CD4-positive, alpha-beta T cell treated with Interferon alpha-2 for 1 hour (primary cell): ENCODE results near the gene IL4.
"Not testable (repeated sequence)": the region's sequence is repeated elsewhere in the genome, so short reads cannot be mapped to it uniquely, and the experiment has no call there.

Source experiments
- DNase-seq, 2 donors: peaks; one replicate each; pipeline ENCODE4 v3.0.0-alpha.2; 2020 to 2022

IL4 gene

DNA sequence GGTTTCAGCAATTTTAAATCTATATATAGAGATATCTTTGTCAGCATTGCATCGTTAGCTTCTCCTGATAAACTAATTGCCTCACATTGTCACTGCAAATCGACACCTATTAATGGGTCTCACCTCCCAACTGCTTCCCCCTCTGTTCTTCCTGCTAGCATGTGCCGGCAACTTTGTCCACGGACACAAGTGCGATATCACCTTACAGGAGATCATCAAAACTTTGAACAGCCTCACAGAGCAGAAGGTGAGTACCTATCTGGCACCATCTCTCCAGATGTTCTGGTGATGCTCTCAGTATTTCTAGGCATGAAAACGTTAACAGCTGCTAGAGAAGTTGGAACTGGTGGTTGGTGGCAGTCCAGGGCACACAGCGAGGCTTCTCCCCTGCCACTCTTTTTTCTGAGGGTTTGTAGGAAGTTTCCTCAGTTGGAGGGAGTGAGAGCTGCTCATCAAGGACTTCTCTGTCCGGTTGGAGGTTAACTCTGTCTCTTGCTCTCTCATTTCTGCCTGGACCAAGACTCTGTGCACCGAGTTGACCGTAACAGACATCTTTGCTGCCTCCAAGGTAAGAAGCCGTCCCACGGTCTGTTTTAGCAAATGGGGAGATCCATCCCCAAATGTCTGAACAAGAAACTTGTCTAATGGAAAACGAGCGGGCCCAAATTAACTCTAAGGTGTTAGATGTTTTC, at the start of gene IL4:
Gene IL4 (plus strand): TSS at position 51 of the 692 bp plus-strand sequence. CDS start 62 bp downstream, at position 113.
- no peak for DNase-seq

DNA sequence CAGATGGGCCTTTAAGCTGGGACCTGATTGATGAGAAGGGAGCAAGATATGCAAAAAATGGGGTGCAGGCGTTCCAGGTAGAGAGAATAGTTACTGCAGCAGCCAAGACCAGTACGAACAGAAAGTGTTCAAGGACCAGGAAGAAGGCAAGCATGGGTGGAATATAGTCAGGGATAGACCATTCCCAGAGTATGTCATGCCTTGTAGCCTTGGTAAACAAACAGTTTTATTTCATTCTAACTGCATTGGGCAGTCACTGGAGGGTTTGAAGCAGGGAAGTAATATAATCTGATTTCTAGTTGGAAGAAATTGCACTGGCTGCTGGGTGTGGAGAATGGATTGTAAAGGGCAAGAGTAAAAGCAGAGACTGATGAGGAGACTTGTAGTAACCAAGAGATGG, 46.3 kb upstream of the IL4 start:
- no peak for DNase-seq

DNA sequence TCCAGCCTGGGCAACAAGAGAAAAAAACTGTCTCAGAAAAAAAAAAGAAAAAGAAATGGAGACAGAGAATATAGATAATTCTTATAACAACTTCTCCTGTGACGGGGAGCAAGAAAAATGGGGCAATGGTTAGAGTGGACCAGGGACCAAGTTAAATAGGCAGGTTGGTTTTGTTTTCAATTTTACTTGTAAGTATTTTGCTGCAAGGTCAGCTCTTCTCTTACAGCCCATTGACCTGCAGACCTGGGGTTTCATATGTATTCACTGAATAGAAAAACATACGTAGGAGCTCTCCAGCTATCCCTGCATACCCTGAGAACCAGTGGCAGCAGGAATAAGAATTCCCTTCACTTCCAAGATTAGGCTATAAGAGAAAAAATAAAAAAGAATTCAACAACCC, 45.0 kb upstream of the IL4 start:
- no peak for DNase-seq

DNA sequence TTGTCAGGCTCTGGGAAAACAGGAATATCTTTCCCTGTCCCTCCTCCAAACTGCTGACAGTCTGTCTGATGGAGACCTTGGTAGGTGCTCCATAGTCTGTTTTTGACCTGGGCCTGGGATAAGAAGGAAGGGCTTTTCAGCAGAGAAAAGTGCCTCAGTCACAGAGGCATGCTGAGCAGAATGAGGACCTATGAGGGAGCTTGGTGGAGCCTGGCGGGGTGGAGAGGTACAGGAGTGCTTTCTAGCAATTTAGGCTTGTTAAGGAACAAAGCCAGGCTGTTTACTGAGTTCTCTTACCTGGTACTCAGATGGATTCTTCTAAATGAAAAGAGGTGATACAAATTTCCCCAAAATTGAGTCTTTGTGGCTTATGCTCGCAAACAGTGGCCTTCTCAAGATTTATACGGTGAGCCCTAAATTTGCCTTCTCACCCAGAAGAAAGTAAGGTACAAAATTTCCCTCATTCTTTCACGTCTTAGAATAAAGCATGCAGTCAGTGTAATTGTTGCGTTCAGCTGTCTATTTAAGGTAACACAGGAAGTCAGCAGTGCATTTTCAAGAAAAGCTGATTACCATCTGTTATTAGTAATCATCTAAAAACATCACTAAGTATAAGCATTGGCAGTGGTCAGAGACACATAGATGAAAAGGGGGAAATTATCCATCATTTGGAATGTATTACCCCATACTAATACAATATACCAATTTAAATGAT, 44.4 kb upstream of the IL4 start:
- peak in 1 of 2 donors; percentile 49 for DNase-seq

DNA sequence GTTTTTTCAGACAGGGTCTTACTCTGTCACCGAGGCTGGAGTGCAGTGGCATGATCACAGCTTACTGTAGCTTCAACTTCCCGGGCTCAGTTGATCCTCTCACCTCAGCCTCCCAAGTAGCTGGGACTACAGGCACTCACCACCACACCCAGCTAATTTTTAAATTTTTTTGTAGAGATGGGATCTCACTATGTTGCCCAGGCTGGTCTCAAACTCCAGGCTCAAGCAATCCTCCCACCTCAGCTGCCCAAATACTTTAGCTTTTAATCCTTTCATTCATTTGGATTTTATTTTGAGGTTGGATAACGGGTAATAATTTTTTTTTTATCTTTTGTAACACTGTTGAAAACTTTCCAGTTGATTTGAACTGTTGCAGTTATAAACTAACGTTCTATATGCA, 40.2 kb upstream of the IL4 start:
- not testable (repeated sequence) for DNase-seq

DNA sequence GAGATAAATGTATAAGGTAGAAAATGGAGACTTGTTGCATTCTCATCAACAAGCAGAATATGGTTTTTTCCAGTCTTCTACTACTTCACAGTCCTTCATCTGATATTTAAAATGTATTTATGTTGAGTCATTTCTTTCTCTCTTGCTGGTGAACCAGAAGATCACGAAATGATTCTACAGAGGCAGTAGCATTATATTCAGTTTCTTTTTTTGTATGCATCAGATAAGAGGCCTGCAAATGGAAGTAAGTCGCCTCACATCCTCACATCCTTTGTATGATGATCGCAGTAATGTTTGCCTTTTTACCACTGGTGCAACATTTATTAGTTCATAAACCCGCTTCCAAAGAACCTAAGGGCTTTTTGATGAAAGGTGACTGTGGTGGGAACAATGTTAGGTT, 37.9 kb upstream of the IL4 start:
- DNase-seq, result no peak

DNA sequence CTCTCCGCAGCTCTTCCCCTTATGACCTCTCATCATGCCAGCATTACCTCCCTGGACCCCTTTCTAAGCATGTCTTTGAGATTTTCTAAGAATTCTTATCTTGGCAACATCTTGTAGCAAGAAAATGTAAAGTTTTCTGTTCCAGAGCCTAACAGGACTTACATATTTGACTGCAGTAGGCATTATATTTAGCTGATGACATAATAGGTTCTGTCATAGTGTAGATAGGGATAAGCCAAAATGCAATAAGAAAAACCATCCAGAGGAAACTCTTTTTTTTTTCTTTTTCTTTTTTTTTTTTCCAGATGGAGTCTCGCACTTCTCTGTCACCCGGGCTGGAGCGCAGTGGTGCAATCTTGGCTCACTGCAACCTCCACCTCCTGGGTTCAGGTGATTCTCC, 36.5 kb upstream of the IL4 start:
- no peak for DNase-seq

DNA sequence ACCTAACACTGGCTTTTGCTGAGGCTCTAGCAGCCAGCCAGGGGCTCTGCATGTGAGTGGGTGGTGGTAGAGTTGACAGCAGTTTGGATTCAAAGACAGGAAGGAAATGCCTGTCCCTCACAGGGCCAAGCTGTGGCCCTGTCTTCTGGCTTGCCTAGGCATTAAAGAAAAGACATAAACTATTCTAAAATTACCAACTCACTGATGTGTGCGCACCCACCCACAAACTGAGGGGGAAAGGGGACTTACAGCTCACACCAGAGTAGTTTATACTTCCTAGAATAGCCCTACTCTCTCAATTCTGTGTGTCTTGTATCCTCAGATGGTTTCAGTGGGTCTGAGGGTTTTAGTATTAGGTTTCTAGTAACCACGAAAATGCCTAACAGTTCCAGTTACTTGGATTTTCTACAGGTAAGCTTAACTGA, 34.1 kb upstream of the IL4 start:
- no peak for DNase-seq

DNA sequence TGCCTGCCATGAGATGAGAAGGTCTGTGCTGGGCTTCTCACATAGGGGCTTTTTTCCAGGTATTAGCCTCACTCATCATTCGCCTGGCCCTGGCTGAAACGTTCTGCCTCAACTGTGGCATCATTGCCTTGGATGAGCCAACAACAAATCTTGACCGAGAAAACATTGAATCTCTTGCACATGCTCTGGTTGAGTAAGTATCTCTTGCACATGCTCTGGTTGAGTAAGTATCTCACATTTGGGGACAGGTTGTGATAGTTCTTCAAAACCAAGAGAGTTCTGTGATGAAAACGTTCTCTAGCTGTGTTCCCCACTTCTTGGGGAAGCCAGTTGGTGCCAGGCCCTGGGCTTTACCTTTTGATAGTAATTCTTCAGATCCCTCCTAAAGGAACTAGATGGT, 33.2 kb upstream of the IL4 start:
- no peak for DNase-seq

DNA sequence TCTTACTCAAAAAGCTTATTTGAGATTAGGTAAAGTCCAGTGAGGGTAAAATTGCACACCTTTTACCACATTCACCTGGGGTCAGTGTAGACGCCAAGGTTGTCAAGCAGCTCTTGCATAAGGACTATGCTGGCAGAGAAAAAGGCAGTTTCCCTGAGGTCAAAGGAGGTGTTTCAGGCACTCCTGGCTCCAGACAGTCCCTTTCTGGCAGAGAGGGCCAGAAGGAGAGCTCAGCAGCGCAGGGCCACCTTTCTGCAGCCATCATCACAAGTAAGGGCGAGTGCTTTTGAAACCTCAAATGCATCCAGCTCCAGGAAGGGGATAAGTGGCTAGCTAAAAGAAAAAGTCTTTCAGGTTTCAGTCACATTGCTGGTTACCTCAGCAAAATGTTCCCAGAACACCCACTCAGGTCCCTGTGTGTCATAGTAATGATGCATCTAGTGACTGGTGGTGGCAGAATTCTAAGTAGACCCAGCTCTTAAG, 32.5 kb upstream of the IL4 start:
- no peak for DNase-seq

DNA sequence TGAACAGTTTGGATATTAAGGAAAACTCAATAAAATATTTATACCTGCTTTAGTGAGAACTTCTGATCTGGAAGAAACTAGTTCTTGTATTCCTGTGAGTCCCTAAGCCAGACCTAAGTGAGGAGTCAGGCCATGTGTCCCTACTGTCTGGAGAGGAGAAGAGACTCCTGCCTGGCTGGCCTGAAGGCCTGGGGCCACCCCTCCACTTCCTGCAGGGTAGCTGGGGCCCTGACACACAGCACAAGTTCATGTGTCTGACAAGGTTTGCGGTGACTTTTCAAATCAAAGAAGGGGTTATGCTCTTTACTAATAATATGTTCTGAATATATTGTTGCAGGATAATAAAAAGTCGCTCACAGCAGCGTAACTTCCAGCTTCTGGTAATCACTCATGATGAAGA, 31.9 kb upstream of the IL4 start:
- DNase-seq, result no peak

DNA sequence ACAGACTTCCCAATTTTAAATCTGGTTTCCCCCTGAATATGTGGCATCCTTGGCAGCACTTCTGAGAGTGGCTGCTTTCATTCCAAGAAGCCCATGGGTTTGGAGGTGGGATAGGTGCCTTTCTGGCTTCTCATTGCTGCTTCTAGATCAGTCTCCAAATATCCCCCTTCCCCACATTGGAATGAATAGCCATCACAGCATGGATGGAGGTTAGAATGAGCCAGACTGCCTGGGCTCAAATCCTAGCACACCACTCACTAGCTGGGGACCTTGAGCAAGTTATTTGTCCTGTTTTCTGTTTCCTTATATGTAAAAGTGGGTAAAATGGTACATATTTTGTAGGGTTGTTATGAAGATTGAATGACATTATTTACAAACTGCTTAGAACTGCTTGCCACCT, 29.6 kb upstream of the IL4 start:
- no peak for DNase-seq

DNA sequence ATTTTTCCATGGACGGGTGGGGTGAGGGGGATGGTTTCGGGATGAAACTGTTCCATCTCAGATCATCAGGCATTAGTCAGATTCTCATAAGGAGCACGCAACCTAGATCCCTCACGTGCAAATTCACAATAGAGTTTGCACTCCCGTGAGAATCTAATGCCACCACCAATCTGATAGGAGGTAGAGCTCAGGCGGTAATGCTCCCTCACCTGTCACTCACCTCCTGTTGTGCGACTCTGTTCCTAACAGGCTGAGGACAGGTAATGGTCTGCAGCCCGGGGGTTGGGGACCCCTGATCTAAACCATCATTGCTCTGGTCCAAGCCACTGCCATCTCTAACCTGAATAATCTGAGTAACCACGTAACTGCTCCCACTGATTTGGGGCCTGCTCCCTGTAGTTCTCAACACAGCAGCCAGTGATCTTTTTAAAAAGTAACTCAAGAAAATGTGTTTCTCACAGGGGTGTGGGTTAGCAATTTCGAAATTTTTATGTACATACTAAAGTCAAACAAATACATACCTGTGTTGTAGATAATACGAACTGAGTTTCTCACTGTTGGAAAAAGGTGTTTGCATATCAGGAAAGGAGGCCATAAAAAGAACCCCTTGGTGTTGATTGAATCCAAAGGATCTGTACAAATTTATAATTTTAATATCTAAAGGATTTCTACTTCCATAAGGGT, 27.1 kb upstream of the IL4 start:
- DNase-seq, result no peak

DNA sequence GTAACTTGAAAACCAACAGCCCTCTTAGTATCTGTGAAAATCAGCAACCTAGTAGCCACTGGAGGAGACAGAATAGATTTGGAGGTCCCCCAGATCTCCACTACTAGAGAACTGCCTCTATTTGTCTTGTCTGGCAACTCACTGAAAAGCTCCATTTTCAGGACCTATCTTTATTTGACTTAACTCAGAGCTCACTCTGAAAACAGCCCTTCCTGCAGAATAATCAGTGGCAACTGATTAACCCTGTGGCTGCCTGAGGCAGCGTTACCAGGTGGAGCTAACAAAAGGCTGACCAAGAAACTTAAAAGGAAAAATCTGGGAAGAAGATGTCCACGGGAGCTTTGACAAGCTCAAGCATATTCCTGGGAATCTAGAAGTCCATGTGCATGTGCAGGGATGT, 26.3 kb upstream of the IL4 start:
- no peak for DNase-seq

DNA sequence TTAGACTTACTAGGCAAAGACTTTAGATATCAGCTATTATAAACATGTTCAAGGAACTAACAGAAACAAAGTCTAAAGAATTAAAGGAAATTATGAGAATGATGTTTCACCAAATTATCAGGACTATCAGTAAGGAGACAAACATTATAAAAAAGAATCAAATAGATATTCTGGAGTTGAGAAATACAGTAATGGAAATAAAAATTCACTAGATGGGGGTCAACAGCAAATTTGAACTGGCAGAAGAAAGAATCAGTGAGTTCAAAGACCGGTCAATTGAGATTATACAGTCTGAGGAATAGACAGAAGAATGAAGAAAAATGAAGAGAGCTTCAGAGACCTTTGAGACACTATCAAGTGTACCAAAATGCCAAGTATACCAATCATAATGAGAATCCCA, 25.4 kb upstream of the IL4 start:
- DNase-seq, result no peak

DNA sequence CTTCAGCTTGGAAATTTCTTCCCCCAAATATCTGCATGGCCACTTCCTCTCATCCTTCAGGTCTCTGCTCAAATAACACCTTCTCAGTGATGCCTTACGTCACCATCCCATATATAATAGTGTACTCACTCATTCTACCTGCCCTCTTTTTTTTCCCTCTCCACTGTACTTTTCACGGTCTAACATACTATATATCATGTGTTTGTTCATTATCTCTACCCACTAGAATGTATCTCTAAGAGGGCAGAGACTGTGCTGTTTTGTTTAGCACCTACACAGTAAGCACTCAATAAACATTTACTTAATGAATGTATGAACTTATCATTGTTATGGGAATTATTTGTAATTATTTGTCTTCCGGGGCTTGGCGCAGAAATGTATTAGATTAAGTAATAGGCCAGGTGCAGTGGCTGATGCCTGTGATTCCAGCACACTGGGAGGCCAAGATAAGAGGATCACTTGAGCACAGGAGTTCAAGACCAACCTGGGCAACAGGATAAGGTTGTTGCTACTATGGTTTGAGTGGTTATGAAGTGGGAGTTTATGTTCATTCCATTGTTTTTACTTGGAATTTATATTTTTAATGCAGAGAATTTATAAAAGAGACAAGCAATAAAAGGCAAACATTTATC, 21.8 kb upstream of the IL4 start:
- no peak for DNase-seq

DNA sequence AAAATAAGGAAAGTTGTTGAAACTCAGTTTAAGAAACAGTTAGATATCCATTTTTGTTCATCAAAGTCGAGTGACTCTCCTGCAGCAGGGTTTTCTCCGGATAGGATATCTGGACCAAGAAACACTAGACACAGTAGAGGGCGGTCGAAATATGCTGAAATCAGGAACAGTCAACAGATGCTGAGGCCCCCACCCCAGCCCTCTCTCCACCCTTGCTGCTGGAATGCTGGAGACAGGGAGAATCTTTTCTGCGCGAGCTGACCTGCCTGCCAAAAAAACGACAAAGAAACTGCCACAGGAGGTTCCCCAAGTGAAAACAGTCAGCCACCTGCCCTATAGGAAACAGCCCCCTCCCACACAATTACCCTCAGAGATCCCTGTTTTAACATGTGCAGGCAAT, 20.1 kb upstream of the IL4 start:
- DNase-seq, result no peak

DNA sequence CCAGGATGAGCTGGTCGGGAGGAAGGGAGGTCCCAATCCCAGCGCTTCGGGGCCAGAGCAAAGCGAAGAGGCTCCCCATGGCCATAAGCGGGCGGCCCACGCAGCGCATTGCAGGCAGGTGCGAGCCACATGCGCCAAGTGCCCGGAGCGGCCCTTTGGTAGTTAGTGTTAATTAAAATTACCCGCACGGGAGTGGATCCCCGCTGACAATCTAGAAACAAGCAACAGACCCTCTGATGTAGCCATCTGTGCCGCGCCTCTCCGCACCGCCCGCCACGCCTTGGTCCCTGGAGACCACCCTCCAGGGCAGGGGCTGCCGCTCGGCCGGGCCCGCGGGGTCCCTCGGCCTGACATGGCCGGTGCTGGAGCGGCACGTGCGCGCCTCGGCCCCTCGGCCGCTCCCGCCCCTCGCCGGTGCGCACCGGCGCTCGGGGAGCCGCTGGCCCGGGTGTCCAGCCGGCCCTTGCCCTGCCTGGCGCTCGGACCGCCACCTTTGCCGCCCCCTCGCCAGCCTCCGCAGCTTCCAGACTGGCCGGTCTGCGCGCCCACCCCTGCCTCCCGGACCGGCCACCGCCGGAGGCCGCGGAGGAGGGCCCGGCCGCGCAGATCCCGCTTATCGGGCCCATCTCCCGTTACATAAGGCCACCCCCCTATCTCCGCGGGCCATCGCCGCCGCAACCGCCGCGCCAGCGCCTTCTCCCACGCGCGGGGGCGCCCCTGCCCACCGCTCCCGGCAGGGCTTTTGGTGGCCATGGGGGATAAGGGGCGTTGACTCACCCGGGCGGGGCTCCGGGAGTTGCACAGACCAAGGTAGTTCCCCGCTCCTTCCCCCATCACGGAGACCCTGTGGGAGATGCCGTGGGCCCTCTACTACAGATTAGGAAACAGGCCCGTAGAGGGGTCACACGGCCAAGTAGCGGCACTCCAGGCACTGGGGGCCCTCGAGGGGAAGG, 17.7 kb upstream of the IL4 start:
- peak; percentile 20 to 51 for DNase-seq

DNA sequence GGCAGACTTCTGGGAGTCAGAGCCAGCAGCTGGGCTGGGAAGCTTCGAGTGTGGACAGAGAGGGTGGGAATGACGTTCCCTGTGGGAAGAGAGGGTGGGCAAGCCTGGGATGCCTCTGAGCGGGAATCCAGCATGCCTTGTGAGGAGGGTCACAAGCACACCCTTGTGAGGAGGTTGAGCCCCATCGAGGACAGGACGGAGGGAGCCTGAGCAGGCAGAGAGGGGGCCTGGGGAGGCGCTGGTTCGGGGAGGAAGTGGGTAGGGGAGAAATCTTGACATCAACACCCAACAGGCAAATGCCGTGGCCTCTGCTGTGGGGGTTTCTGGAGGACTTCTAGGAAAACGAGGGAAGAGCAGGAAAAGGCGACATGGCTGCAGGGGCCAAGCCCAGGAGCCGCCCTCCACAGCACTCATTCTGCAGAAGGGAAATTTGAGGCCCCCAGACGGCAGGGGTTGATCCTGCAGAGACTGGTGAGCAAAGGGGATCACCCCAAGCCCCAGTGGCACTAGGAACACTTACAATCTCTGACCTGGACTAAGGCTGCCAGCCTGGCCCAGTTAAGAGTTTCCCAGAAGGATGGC, 16.9 kb upstream of the IL4 start:
- no peak for DNase-seq

DNA sequence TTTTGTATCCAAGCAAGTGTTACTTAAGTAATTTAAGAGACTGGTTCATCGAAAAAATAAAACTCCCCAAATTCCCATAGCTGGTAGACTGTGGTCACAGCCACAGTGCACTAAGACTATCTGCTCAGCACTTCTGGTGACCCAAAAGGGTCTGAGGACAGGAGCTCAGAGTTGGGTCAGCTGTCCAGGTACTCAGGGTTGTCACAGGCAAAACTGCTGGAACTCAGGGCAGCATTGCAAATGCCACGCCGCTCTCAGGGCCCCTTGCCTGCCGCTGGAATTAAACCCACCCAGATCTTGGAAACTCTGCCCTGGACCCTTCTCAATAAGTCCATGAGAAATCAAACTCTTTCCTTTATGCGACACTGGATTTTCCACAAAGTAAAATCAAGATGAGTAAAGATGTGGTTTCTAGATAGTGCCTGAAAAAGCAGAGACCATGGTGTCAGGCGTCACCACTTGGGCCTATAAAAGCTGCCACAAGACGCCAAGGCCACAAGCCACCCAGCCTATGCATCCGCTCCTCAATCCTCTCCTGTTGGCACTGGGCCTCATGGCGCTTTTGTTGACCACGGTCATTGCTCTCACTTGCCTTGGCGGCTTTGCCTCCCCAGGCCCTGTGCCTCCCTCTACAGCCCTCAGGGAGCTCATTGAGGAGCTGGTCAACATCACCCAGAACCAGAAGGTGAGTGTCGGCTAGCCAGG, 16.0 kb upstream of the IL4 start, which contains the start of gene IL13:
Gene IL13 (plus strand): TSS at position 498 of the 705 bp plus-strand sequence. CDS start 14 bp downstream, at position 512.
- DNase-seq, result no peak
